Heart left ventricle (tissue), 13 donors: Measurements from ENCODE around the gene ADRB1.

Experiments used
- CTCF ChIP-seq, 12 donors: fragments of 200-600 bp; sonication (generic) in 4 of 12; IDR thresholded peaks; one replicate each; pipeline versions ENCODE4 v1.5.0 to v1.8.0; 2018 to 2022; ENCODE audit warnings: antibody characterized with exemption in 12 of 12, mild to moderate bottlenecking in 5 of 12
- POLR2A ChIP-seq, 2 donors: fragments of 450-650 bp; IDR thresholded peaks; one replicate each; pipeline ENCODE4 v1.6.1; 2017; ENCODE audit warnings: antibody characterized with exemption in 2 of 2, mild to moderate bottlenecking in 2 of 2, moderate library complexity in 2 of 2
- donor health status: ischemic (EF 13 %, LVEDD 7.1; RV severe dilation, severe dysfunction).
- donor health status: DM: no; HTN: yes; CAD: no.
- donor health status: DM: no; HTN: no; CAD: no.
- donor health status: ischemic (EF 25% LVEDD 6.9; RV normal size, moderate dysfunction).
- donor health status: ischemic (EF 25% LVEDD 5.7; RV mildly dilated, moderate dysfunction).
- donor health status: ischemic (EF 35%, LVEDD 5.7; RV mildly dilated, moderate dysfunction).
- donor health status: nonischemic (EF 11% LVEDD 7.7; RV severe dilation, severe dysfunction).
- donor health status: DM: yes; HTN: yes; CAD: no.
- donor health status: PGD.
- donor health status: ischemic (EF 29% LVEDD 5.4; RV normal size, mild dysfunction).
- donor health status: nonischemic (EF 23%, LVEDD 6.1; RV moderate dilation, normal function).

DNA sequence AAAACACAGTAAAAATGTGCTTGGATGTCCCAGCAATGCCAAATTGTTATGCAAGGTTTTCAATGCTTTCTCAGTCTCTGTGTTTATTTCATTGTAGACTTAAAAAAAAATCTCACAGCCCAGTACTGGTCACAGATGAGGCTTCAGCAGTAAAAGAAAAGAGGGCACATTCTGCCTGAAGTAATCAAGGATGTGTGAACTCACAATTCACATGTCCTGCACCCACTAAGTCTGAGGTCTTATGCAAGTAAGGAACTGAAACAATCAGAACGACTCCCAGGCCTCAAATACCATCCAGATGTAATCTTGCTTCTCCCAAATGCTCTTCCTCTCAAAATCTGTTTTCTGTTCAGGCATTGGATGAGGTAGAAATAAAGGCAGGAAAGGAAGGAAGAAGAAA, 33.7 kb downstream of the ADRB1 start:
- TF ChIP-seq CTCF (IDR thresholded peaks at IDR 0.05) (no peak), POLR2A (IDR thresholded peaks at IDR 0.05) (no peak)
